Measurements from ENCODE around the gene SLC25A46. TPM values are rescaled to one million over a fixed set of nuclear protein-coding genes. Genes with fewer than 3 reads are reported as not detected.

SLC25A46 gene
- total RNA-seq, 1 experiment from 2014 or later, result 25.9 TPM

GRCh38 chr5:110809006-110809405, 70.2 kb downstream of the SLC25A46 start:
- ChIA-PET RAD21 (ENCODE audit: low non-redundant PET in 1 of 2, low total read pairs in 2 of 2, uncharacterized antibody in 2 of 2, unreplicated experiment in 2 of 2) (no interaction called here), POLR2A (no interaction called here), CTCF (no interaction called here)
- H3K9me2 ChIP-seq (ENCODE audit: insufficient read depth), result no peaks in the 10 kb centered on the region
- no peaks in the 10 kb centered on the region for H3K4me1 ChIP-seq (ENCODE audit: control insufficient read depth in 1 of 2, insufficient read depth in 2 of 2, low read length in 2 of 2)
- H3K27me3 ChIP-seq (ENCODE audit: insufficient read depth, low read length), result no peaks in the 10 kb centered on the region
- DNase-seq (ENCODE audit: low read depth, low spot score) (no peak), ATAC-seq (no peak)
- H3K4me2 ChIP-seq (ENCODE audit: low read length), result no peak overlapping the region
- no peaks in the 10 kb centered on the region for H3K79me2 ChIP-seq (ENCODE audit: insufficient read depth, low read length)
- no TSS peak for BruUV-seq (replicated peaks)
- H2AFZ ChIP-seq (ENCODE audit: low read depth, low read length, poor library complexity, severe bottlenecking), result no peak overlapping the region
- H3K27ac ChIP-seq (ENCODE audit: low read depth, low read length), result no peak overlapping the region
- intact Hi-C loops (cut with micrococcal nuclease), result no loop called here
- TF ChIP-seq ZNF274 (IDR thresholded peaks at IDR 0.05; ENCODE audit: low read depth, low read length) (no peak), CEBPB (IDR thresholded peaks at IDR 0.05; ENCODE audit: low read depth) (no peak), EZH2 (IDR thresholded peaks at IDR 0.05) (no peak), ZFX (IDR thresholded peaks at IDR 0.05) (no peak), ZBTB33 (IDR thresholded peaks at IDR 0.05; ENCODE audit: extremely low read depth, insufficient replicate concordance, low read length) (no peak), TCF7L2 (IDR thresholded peaks at IDR 0.05; ENCODE audit: borderline replicate concordance, extremely low read depth, insufficient read depth, insufficient read length) (no peak), SP1 (IDR thresholded peaks at IDR 0.05; ENCODE audit: low read depth) (no peak), SIN3A (IDR thresholded peaks at IDR 0.05; ENCODE audit: low read depth) (no peak), ELF1 (IDR thresholded peaks at IDR 0.05; ENCODE audit: borderline replicate concordance, low read depth) (no peak), RAD21 (IDR thresholded peaks at IDR 0.05; ENCODE audit: low read depth) (no peak), CTCF (IDR thresholded peaks at IDR 0.05 in 2 of 3, conservative IDR thresholded peaks at IDR 0.05 in 1 of 3; ENCODE audit: borderline replicate concordance in 1 of 3, insufficient read depth in 1 of 3, low read depth in 2 of 3, low read length in 2 of 3) (no peak), POLR2A (IDR thresholded peaks at IDR 0.05; ENCODE audit: borderline replicate concordance, extremely low read depth, insufficient read depth, insufficient read length) (no peak), FOSL1 (IDR thresholded peaks at IDR 0.05; ENCODE audit: low read depth) (no peak), REST (IDR thresholded peaks at IDR 0.05; ENCODE audit: low read depth) (no peak)
- H3K9me3 ChIP-seq (ENCODE audit: control insufficient read depth in 1 of 2, insufficient read depth in 1 of 2, low read depth in 1 of 2, low read length in 2 of 2), result no peaks in the 10 kb centered on the region
- H3K4me3 ChIP-seq (replicated peaks in 1 of 2; ENCODE audit: low read depth in 1 of 2, low read length in 2 of 2), result no peak overlapping the region
- H3K36me3 ChIP-seq (ENCODE audit: control insufficient read depth in 1 of 2, insufficient read depth in 2 of 2, low read length in 2 of 2), result no peaks in the 10 kb centered on the region
- no peak overlapping the region for H3K9ac ChIP-seq (ENCODE audit: low read length)
- no peaks in the 10 kb centered on the region for H4K20me1 ChIP-seq (ENCODE audit: insufficient read depth)
